ENCODE data around the gene ZDHHC14.

DNA sequence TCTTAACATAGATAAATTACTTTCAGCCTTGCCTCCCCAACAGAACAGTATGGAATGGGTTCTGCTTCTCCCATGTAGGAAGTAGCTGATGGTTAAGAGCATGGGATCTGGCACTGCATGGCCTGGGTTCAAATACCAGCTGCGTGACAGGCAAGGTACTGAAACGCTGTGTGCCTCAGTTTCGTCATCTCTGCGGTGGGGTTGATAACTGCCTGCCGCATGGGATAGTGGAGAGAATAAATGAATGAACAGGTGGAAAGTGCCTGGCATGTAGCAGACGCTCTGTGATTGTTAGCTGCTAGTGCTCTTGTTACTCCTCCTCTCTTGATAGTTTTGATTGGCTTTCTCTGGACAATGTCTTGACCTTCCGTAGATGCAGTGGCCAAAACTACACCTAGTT is 213.3 kb downstream of the ZDHHC14 start:
- TF ChIP-seq CTCF (IDR thresholded peaks at IDR 0.05) (no peak), POLR2A (IDR thresholded peaks at IDR 0.05; ENCODE audit: low read depth) (no peak), EP300 (IDR thresholded peaks at IDR 0.05) (no peak)
